H1 (cell line): ENCODE results near the gene CPA3. TPM values are rescaled to one million over a fixed set of nuclear protein-coding genes. Genes with fewer than 3 reads are reported as not detected.

Source experiments
- CTCF ChIA-PET: fragments of 300-600 bp; sonication (Branson Sonifier 250); formaldehyde crosslinking; loops from one replicate; lab custom pipeline; 2021; ENCODE audit not compliant: partially characterized antibody; lab: Charles Lee
- POLR2A ChIA-PET: fragments of 300-600 bp; sonication (Branson Sonifier 250); formaldehyde crosslinking; loops from one replicate; lab custom pipeline; 2021; ENCODE audit warnings: inconsistent platforms; ENCODE audit not compliant: partially characterized antibody; lab: Charles Lee
- DNase-seq, 2 experiments: peaks; one replicate each; pipeline versions ENCODE4 v3.0.0 to v3.0.0-alpha.2; 2010 to 2022; ENCODE audit warnings: low spot score in 2 of 2, low read depth in 1 of 2, mixed read lengths in 1 of 2
- FAIRE-seq: peaks from 2 replicates; lab custom pipeline; 2011; peaks lifted over from hg19 to GRCh38; lab: Jason Lieb, UNC
- H2AFZ ChIP-seq: 2 replicates; pipeline ENCODE4 v1.8.1; 2012; ENCODE audit warnings: low read length, inconsistent platforms
- H2AK5ac ChIP-seq: 2 replicates; pipeline ENCODE4 v1.6.1; 2013; ENCODE audit warnings: low read depth, low read length
- H2BK120ac ChIP-seq: replicated peaks from 2 replicates; pipeline ENCODE3; 2013; ENCODE audit warnings: low read depth, low read length, inconsistent platforms
- H2BK12ac ChIP-seq: 2 replicates; pipeline ENCODE4 v1.6.1; 2013; ENCODE audit warnings: low read depth, low read length
- H2BK15ac ChIP-seq: 2 replicates; pipeline ENCODE4 v1.6.1; 2013; ENCODE audit warnings: low read length
- H2BK20ac ChIP-seq: 2 replicates; pipeline ENCODE4 v1.6.1; 2013; ENCODE audit warnings: low read length
- H2BK5ac ChIP-seq: 2 replicates; pipeline ENCODE4 v1.6.1; 2013; ENCODE audit warnings: low read depth, low read length
- H3K14ac ChIP-seq: 2 replicates; pipeline ENCODE4 v1.6.1; 2013; ENCODE audit warnings: inconsistent platforms; ENCODE audit not compliant: insufficient read length
- H3K18ac ChIP-seq: 2 replicates; pipeline ENCODE4 v1.6.1; 2013; ENCODE audit warnings: low read length; ENCODE audit errors: extremely low read depth
- H3K23ac ChIP-seq: 2 replicates; pipeline ENCODE4 v1.6.1; 2013; ENCODE audit warnings: inconsistent platforms; ENCODE audit not compliant: insufficient read length
- H3K23me2 ChIP-seq: 2 replicates; pipeline ENCODE4 v1.6.1; 2013; ENCODE audit warnings: low read depth, low read length
- H3K27ac ChIP-seq: 2 replicates; pipeline ENCODE4 v1.6.1; 2011; ENCODE audit warnings: low read depth, low read length, inconsistent platforms
- H3K27me3 ChIP-seq, 4 experiments: replicated peaks in 1 of 4; 1 replicate in 1 of 4; 2 replicates in 3 of 4; pipeline versions ENCODE4 v1.6.1 to v1.8.1; 2011 to 2013; ENCODE audit warnings: low read length in 3 of 4, mild to moderate bottlenecking in 3 of 4, inconsistent platforms in 2 of 4, mixed read lengths in 2 of 4, moderate library complexity in 1 of 4; ENCODE audit not compliant: control insufficient read depth in 3 of 4, insufficient read depth in 3 of 4; ENCODE audit errors: extremely low read depth in 1 of 4
- H3K36me3 ChIP-seq, 4 experiments: 2 replicates each; pipeline versions ENCODE4 v1.6.1 to v1.8.1; 2011 to 2013; ENCODE audit warnings: mild to moderate bottlenecking in 4 of 4, low read length in 3 of 4, moderate library complexity in 2 of 4, control low read depth in 1 of 4, inconsistent platforms in 1 of 4; ENCODE audit not compliant: insufficient read depth in 4 of 4, control insufficient read depth in 2 of 4
- H3K4ac ChIP-seq: replicated peaks from 2 replicates; pipeline ENCODE3; 2013; ENCODE audit warnings: low read length, low read depth, mixed read lengths, inconsistent platforms; ENCODE audit not compliant: insufficient read length
- H3K4me1 ChIP-seq, 4 experiments: replicated peaks in 1 of 4; 1 replicate in 1 of 4; 2 replicates in 3 of 4; pipeline versions ENCODE4 v1.6.1 to v1.8.1; 2011 to 2013; ENCODE audit warnings: low read length in 3 of 4, inconsistent platforms in 2 of 4, mixed read lengths in 1 of 4; ENCODE audit not compliant: insufficient read depth in 4 of 4, control insufficient read depth in 3 of 4
- H3K4me2 ChIP-seq, 2 experiments: 2 replicates each; pipeline versions ENCODE4 v1.6.1 to v1.8.1; 2011 to 2013; ENCODE audit warnings: low read depth in 2 of 2, low read length in 2 of 2, control low read depth in 1 of 2, inconsistent platforms in 1 of 2, mild to moderate bottlenecking in 1 of 2; ENCODE audit not compliant: insufficient read depth in 1 of 2
- H3K4me3 ChIP-seq, 4 experiments: fragments of 200-600, 300-600 bp in 1 of 4; sonication (generic), shearing (Covaris generic), sonication (Bioruptor Twin) in 1 of 4; 2 replicates each; pipeline versions ENCODE4 v1.5.1 to v1.8.1; 2011 to 2016; ENCODE audit warnings: low read length in 4 of 4, low read depth in 3 of 4, control low read depth in 2 of 4, inconsistent platforms in 2 of 4, mild to moderate bottlenecking in 2 of 4, mixed read lengths in 1 of 4, moderate library complexity in 1 of 4; ENCODE audit not compliant: insufficient read depth in 2 of 4; ENCODE audit errors: extremely low read depth in 1 of 4
- H3K56ac ChIP-seq: replicated peaks from 2 replicates; pipeline ENCODE3; 2013; ENCODE audit warnings: low read depth, mild to moderate bottlenecking, mixed read lengths, low read length, inconsistent platforms; ENCODE audit not compliant: insufficient read length
- H3K79me1 ChIP-seq: 2 replicates; pipeline ENCODE4 v1.6.1; 2013; ENCODE audit warnings: low read depth, low read length, control low read depth
- H3K79me2 ChIP-seq, 2 experiments: 2 replicates each; pipeline versions ENCODE4 v1.6.1 to v1.8.1; 2012 to 2013; ENCODE audit warnings: low read length in 2 of 2, mild to moderate bottlenecking in 2 of 2, inconsistent platforms in 1 of 2; ENCODE audit not compliant: insufficient read depth in 2 of 2, control insufficient read depth in 1 of 2
- H3K9ac ChIP-seq, 4 experiments: replicated peaks in 1 of 4; 1 replicate in 1 of 4; 2 replicates in 3 of 4; pipeline versions ENCODE4 v1.6.1 to v1.8.1; 2011 to 2013; ENCODE audit warnings: low read depth in 3 of 4, low read length in 3 of 4, control low read depth in 2 of 4, mild to moderate bottlenecking in 2 of 4, moderate library complexity in 2 of 4, inconsistent platforms in 1 of 4; ENCODE audit errors: extremely low read depth in 1 of 4
- H3K9me3 ChIP-seq, 2 experiments: 2 replicates each; pipeline versions ENCODE4 v1.6.1 to v1.8.1; 2012 to 2013; ENCODE audit warnings: mild to moderate bottlenecking in 2 of 2, moderate library complexity in 2 of 2, control low read depth in 1 of 2, inconsistent platforms in 1 of 2, low read depth in 1 of 2, low read length in 1 of 2, mixed read lengths in 1 of 2; ENCODE audit not compliant: insufficient read depth in 2 of 2
- H4K20me1 ChIP-seq, 2 experiments: replicated peaks in 1 of 2; 2 replicates each; pipeline versions ENCODE3 to v1.8.1; 2011 to 2013; ENCODE audit warnings: inconsistent platforms in 2 of 2, low read length in 2 of 2, mild to moderate bottlenecking in 1 of 2; ENCODE audit not compliant: insufficient read depth in 2 of 2, control insufficient read depth in 1 of 2
- H4K5ac ChIP-seq: 2 replicates; pipeline ENCODE4 v1.6.1; 2013; ENCODE audit warnings: low read length, low read depth, mixed read lengths, inconsistent platforms; ENCODE audit not compliant: insufficient read length
- H4K8ac ChIP-seq: 2 replicates; pipeline ENCODE4 v1.8.0; 2013; ENCODE audit warnings: mild to moderate bottlenecking, moderate library complexity, low read length, inconsistent platforms; ENCODE audit not compliant: insufficient read depth; ENCODE audit errors: extremely low read depth
- H4K91ac ChIP-seq: replicated peaks from 2 replicates; pipeline ENCODE3; 2013; ENCODE audit warnings: low read length, mixed read lengths, inconsistent platforms; ENCODE audit not compliant: insufficient read length
- ASH2L ChIP-seq: fragments of 200-600, 300-600 bp; sonication (generic); IDR thresholded peaks from one replicate; pipeline ENCODE4 v1.7.1; 2017; ENCODE audit warnings: low read length
- CHD2 ChIP-seq: IDR thresholded peaks from 2 replicates; pipeline ENCODE4 v1.6.1; 2012; ENCODE audit warnings: low read length, improper control_type of control experiment
- GABPA ChIP-seq: IDR thresholded peaks from 2 replicates; pipeline ENCODE4 v1.6.1; 2011; ENCODE audit warnings: mild to moderate bottlenecking, low read length, moderate library complexity, borderline replicate concordance; ENCODE audit not compliant: insufficient read depth
- HDAC6 ChIP-seq: IDR thresholded peaks from one replicate; pipeline ENCODE4 v1.7.1; 2012; ENCODE audit warnings: low read depth, mild to moderate bottlenecking, inconsistent platforms, low read length, moderate library complexity
- KDM4A ChIP-seq: IDR thresholded peaks from one replicate; pipeline ENCODE4 v1.7.1; 2012; ENCODE audit warnings: low read depth, mild to moderate bottlenecking, moderate library complexity, low read length, inconsistent platforms; ENCODE audit not compliant: severe bottlenecking
- POLR2A ChIP-seq, 2 experiments: IDR thresholded peaks; 1 replicate in 1 of 2; 2 replicates in 1 of 2; pipeline ENCODE4 v1.6.1; 2011; ENCODE audit warnings: low read depth in 2 of 2, low read length in 2 of 2, mild to moderate bottlenecking in 2 of 2; ENCODE audit errors: control extremely low read depth in 1 of 2
- WGBS, 2 experiments: shearing (Covaris generic) in 1 of 2; methylation state at CpG; one replicate each; pipeline versions ENCODE4 v1.1.6 to v1.1.7; 2013 to 2015; ENCODE audit warnings: low lambda C conversion rate in 2 of 2, mixed read lengths in 2 of 2, inconsistent platforms in 1 of 2, low coverage in 1 of 2, missing lambda C conversion rate in 1 of 2; ENCODE audit not compliant: insufficient replicate concordance in 2 of 2, insufficient coverage in 1 of 2, insufficient read length in 1 of 2; ENCODE audit errors: extremely low coverage in 1 of 2, missing lambda C conversion rate in 1 of 2; 5-methylcytosine and 5-hydroxymethylcytosine counted together
- polyA plus RNA-seq, 7 experiments: library from polyadenylated mRNA; depleted of rRNA in 3 of 7; stranded (reverse) in 5 of 7; unstranded in 2 of 7; fragments of >200 nt in 5 of 7; fragments of 200-250 nt in 2 of 7; gene quantifications; 1 replicate in 5 of 7; 2 replicates in 1 of 7; 4 replicates in 1 of 7; pipeline versions ENCODE4 v1.2.1 to v1.2.3, GENCODE V29; 2011 to 2013; ENCODE audit warnings: missing spikeins in 2 of 7, mixed read lengths in 2 of 7
- total RNA-seq: library from RNA; stranded (reverse); fragmentation: NEBNext Ultra II Directional; extraction: Animal tissue kit (Norgen Biotek cat#: 25700); gene quantifications from 2 replicates; pipeline ENCODE4 v1.2.1, GENCODE V29; 2021

The CPA3 gene
- total and polyA plus RNA-seq, 2 of the 8 experiments (the other 6 are each of a cell fraction or from before 2014, with no cell fraction given), result not detected

DNA sequence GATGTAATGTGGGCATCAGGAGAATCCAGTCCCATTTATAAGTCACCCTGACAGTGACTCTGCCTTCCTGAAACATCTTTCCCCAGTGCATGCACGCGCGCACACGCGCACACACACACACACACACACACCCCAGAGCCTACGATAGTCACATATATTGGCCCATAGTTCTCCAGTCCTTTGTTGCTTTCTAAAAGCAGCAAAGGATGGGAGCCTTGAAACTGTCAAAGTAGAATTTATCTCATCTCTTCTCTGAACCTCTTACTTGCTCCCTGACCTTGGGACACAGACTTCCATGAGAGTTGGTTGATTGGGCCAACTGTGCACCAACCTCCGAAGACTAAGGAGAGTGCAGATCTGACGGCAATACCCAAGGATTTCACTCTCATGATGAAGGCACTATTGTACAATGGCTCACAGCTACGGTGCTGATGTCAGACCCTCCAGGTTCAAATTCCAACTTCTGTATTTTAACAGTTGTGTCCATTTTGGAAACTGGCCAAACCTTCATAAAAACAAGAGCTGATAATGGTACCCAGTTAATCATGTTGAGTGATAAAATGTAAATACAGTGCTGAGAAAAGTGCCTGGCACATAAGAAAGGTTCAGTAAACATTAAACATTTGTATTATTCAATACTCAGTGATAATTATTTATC is 8.3 kb downstream of the CPA3 start:
- no peaks in the 10 kb centered on the region for H3K4me1 ChIP-seq
- no peaks in the 10 kb centered on the region for H3K36me3 ChIP-seq
- no peak overlapping the region for H2BK120ac ChIP-seq
- POLR2A ChIA-PET, result no interaction called here
- no peak for DNase-seq
- no peak overlapping the region for H3K56ac ChIP-seq
- no peak overlapping the region for H2AK5ac ChIP-seq
- H2BK12ac ChIP-seq, result no peak overlapping the region
- no peaks in the 10 kb centered on the region for H3K23me2 ChIP-seq
- H4K8ac ChIP-seq, result no peak overlapping the region
- H2AFZ ChIP-seq, result no peak overlapping the region
- H3K4me2 ChIP-seq, result no peak overlapping the region
- H4K91ac ChIP-seq, result no peak overlapping the region
- no peaks in the 10 kb centered on the region for H3K79me1 ChIP-seq
- no peak overlapping the region for H2BK5ac ChIP-seq
- no peak for FAIRE-seq
- WGBS, 2 experiments, result 87% methylated on average over 9 of the region's 9 CpGs; no CpG with 5 or more reads in 1 of the 2 experiments
- no peak overlapping the region for H4K5ac ChIP-seq
- TF ChIP-seq GABPA, result no peak
- no peak for TF ChIP-seq POLR2A (IDR thresholded peaks at IDR 0.05; ENCODE audit: control extremely low read depth in 1 of 2, low read depth in 2 of 2, low read length in 2 of 2)
- no peak for TF ChIP-seq ASH2L
- no peak for TF ChIP-seq HDAC6
- TF ChIP-seq KDM4A, result no peak
- no peak for TF ChIP-seq CHD2
- no peak overlapping the region for H3K9ac ChIP-seq
- H3K27me3 ChIP-seq, result no peaks in the 10 kb centered on the region
- H2BK15ac ChIP-seq, result no peak overlapping the region
- H3K14ac ChIP-seq, result no peak overlapping the region
- CTCF ChIA-PET, result interaction anchor here (0.6 to 5.8 kb wide), 6 partner anchors 10 to 146 kb away, joined by 3 to 39 read pairs (median 4); no protein-coding TSS in a partner anchor
- no peaks in the 10 kb centered on the region for H4K20me1 ChIP-seq
- H3K18ac ChIP-seq, result no peak overlapping the region
- no peak overlapping the region for H2BK20ac ChIP-seq
- no peak overlapping the region for H3K4ac ChIP-seq
- no peak overlapping the region for H3K23ac ChIP-seq
- no peak overlapping the region for H3K27ac ChIP-seq
- no peaks in the 10 kb centered on the region for H3K9me3 ChIP-seq
- H3K79me2 ChIP-seq, result no peaks in the 10 kb centered on the region
- no peak overlapping the region for H3K4me3 ChIP-seq
